ENCODE results near the gene ROPN1. TPM values are rescaled to one million over a fixed set of nuclear protein-coding genes. Genes with fewer than 3 reads are reported as not detected.
"Not testable (repeated sequence)": the region's sequence is repeated elsewhere in the genome, so short reads cannot be mapped to it uniquely, and the experiment has no call there.

ROPN1 gene
- not detected for total RNA-seq

GRCh38 chr3:123991730-123992588 is at the start of gene ROPN1:
TSS of gene ROPN1 (minus strand) at chr3:123992124. CDS start at chr3:123980481, 11,643 bp downstream.
- POLR2A ChIA-PET, CTCF ChIA-PET: not testable (repeated sequence)

- POLR2A ChIA-PET: no interaction called here
- CTCF ChIA-PET: no interaction called here
Observed at GRCh38 chr3:124041553-124041952, 49.6 kb upstream of the ROPN1 start.

GRCh38 chr3:124037326-124037725 is 45.4 kb upstream of the ROPN1 start:
- ChIA-PET CTCF (no interaction called here), POLR2A (no interaction called here)

- POLR2A ChIA-PET, CTCF ChIA-PET: not testable (repeated sequence)
Observed at GRCh38 chr3:124036214-124036613, 44.3 kb upstream of the ROPN1 start.

GRCh38 chr3:124035463-124036121 is 43.7 kb upstream of the ROPN1 start:
- ChIA-PET POLR2A (no interaction called here), CTCF (no interaction called here)

GRCh38 chr3:124034844-124035152 is 42.9 kb upstream of the ROPN1 start:
- ChIA-PET POLR2A (no interaction called here), CTCF (no interaction called here)

GRCh38 chr3:124034016-124034843 is 42.3 kb upstream of the ROPN1 start:
- CTCF ChIA-PET: interaction anchor here (0.8 kb wide), 1 partner anchor 73 kb away, joined by 3 read pairs; the partner anchor contains the start of gene CCDC14
- POLR2A ChIA-PET: no interaction called here

- ChIA-PET CTCF (interaction anchor here (0.6 to 1.2 kb wide), 6 partner anchors 12 to 113 kb away, joined by 3 to 4 read pairs (median 3); partner anchors contain the start of gene CCDC14), POLR2A (no interaction called here)
Observed at GRCh38 chr3:124033360-124034015, 41.6 kb upstream of the ROPN1 start, which contains the start of gene KALRN. TSS of gene KALRN (plus strand) at chr3:124033369.

GRCh38 chr3:124032881-124033359 is 41.0 kb upstream of the ROPN1 start:
- POLR2A ChIA-PET: no interaction called here

GRCh38 chr3:124032311-124032880 is 40.5 kb upstream of the ROPN1 start:
- ChIA-PET POLR2A (no interaction called here), CTCF (interaction anchor here (0.7 to 1.2 kb wide), 4 partner anchors 13 to 47 kb away, joined by 3 to 4 read pairs (median 3); no protein-coding TSS in a partner anchor)

More at GRCh38 chr3:124032881-124033359, 41.0 kb upstream of the ROPN1 start:
- CTCF ChIA-PET: interaction anchor here (0.6 to 1.2 kb wide), 6 partner anchors 13 to 114 kb away, joined by 3 to 4 read pairs (median 3); partner anchors contain the start of gene CCDC14

GRCh38 chr3:124026516-124026915 is 34.6 kb upstream of the ROPN1 start:
- CTCF ChIA-PET: no interaction called here

GRCh38 chr3:124023531-124023930 is 31.6 kb upstream of the ROPN1 start:
- CTCF ChIA-PET: interaction anchor here (0.6 kb wide), 1 partner anchor 38 kb away, joined by 3 read pairs; no protein-coding TSS in a partner anchor
- POLR2A ChIA-PET: not testable (repeated sequence)

More at GRCh38 chr3:124026516-124026915, 34.6 kb upstream of the ROPN1 start:
- POLR2A ChIA-PET: no interaction called here

- POLR2A ChIA-PET: no interaction called here
Observed at GRCh38 chr3:124019291-124019690, 27.4 kb upstream of the ROPN1 start.

GRCh38 chr3:124017502-124017901 is 25.6 kb upstream of the ROPN1 start:
- CTCF ChIA-PET, POLR2A ChIA-PET: not testable (repeated sequence)

More at GRCh38 chr3:124019291-124019690, 27.4 kb upstream of the ROPN1 start:
- CTCF ChIA-PET: no interaction called here

- POLR2A ChIA-PET: not testable (repeated sequence)
- CTCF ChIA-PET: interaction anchor here (0.7 kb wide), 1 partner anchor 66 kb away, joined by 3 read pairs; no protein-coding TSS in a partner anchor
Observed at GRCh38 chr3:124016483-124016882, 24.6 kb upstream of the ROPN1 start.

GRCh38 chr3:124014366-124014942 is 22.5 kb upstream of the ROPN1 start:
- CTCF ChIA-PET: no interaction called here
- POLR2A ChIA-PET: no interaction called here

- CTCF ChIA-PET, POLR2A ChIA-PET: not testable (repeated sequence)
Observed at GRCh38 chr3:124008321-124008720, 16.4 kb upstream of the ROPN1 start.

- ChIA-PET POLR2A (no interaction called here), CTCF (no interaction called here)
Observed at GRCh38 chr3:124007186-124007585, 15.3 kb upstream of the ROPN1 start.
